BJ (cell line): Measurements from ENCODE around the gene RC3H2. TPM values are rescaled to one million over a fixed set of nuclear protein-coding genes. Genes with fewer than 3 reads are reported as not detected.
"Not testable (repeated sequence)": the region's sequence is repeated elsewhere in the genome, so short reads cannot be mapped to it uniquely, and the experiment has no call there.

Experiments
- CTCF ChIA-PET: fragments of 350-600 bp; formaldehyde crosslinking; extraction: SDS; loops from one replicate; lab custom pipeline; 2021; ENCODE audit warnings: antibody characterized with exemption, inconsistent platforms; lab: Yijun Ruan, JAX
- POLR2A ChIA-PET: fragments of 300-600 bp; sonication (Branson Sonifier 250); formaldehyde crosslinking; extraction: SDS; loops from one replicate; lab custom pipeline; 2021; ENCODE audit warnings: antibody characterized with exemption; lab: Charles Lee
- DNase-seq: peaks from one replicate; pipeline ENCODE4 v3.0.0-alpha.2; 2011; ENCODE audit warnings: low read depth
- H3K27me3 ChIP-seq: 2 replicates; pipeline ENCODE4 v1.6.0; 2011; ENCODE audit warnings: low read length; ENCODE audit not compliant: control insufficient read depth, insufficient read depth
- H3K36me3 ChIP-seq: 2 replicates; pipeline ENCODE4 v1.5.1; 2011; ENCODE audit warnings: low read length; ENCODE audit not compliant: control insufficient read depth, insufficient read depth
- H3K4me3 ChIP-seq: 2 replicates; pipeline ENCODE4 v1.5.1; 2011; ENCODE audit warnings: low read depth, mild to moderate bottlenecking, control low read depth, low read length
- CTCF ChIP-seq: IDR thresholded peaks from 2 replicates; pipeline ENCODE4 v1.5.1; 2011; ENCODE audit warnings: low read depth, mild to moderate bottlenecking, control low read depth, inconsistent platforms, low read length, moderate library complexity; ENCODE audit not compliant: insufficient read depth
- polyA plus RNA-seq: library from polyadenylated mRNA; depleted of rRNA; stranded (reverse); fragments of >200 nt; gene quantifications from 2 replicates; pipeline ENCODE4 v1.2.3, GENCODE V29; 2011

The RC3H2 gene
- polyA plus RNA-seq, 1 experiment: 35.3 TPM

GRCh38 chr9:122879443-122879842 is 25.7 kb downstream of the RC3H2 start:
- no peaks in the 10 kb centered on the region for H3K27me3 ChIP-seq
- TF ChIP-seq CTCF: no peak
- no peak overlapping the region for H3K4me3 ChIP-seq
- ChIA-PET CTCF (no interaction called here), POLR2A (no interaction called here)
- H3K36me3 ChIP-seq: peaks cover 33% of the 10 kb centered on the region
- no peak for DNase-seq

GRCh38 chr9:122875523-122875922 is 29.6 kb downstream of the RC3H2 start:
- no peak overlapping the region for H3K4me3 ChIP-seq
- peaks cover 32% of the 10 kb centered on the region for H3K36me3 ChIP-seq
- CTCF ChIA-PET: no interaction called here
- POLR2A ChIA-PET: no interaction called here
- DNase-seq: no peak
- no peaks in the 10 kb centered on the region for H3K27me3 ChIP-seq
- TF ChIP-seq CTCF: no peak

GRCh38 chr9:122867276-122867675 is 37.9 kb downstream of the RC3H2 start:
- H3K27me3 ChIP-seq, H3K4me3 ChIP-seq, CTCF ChIA-PET, POLR2A ChIA-PET, DNase-seq, H3K36me3 ChIP-seq: not testable (repeated sequence)

GRCh38 chr9:122866079-122866478 is 39.1 kb downstream of the RC3H2 start:
- Histone ChIP-seq H3K27me3 (no peaks in the 10 kb centered on the region), H3K36me3 (peaks cover 2% of the 10 kb centered on the region; the same call in 1 of the 2 replicates), H3K4me3 (no peak overlapping the region)
- ChIA-PET CTCF (no interaction called here), POLR2A (no interaction called here)
- DNase-seq: no peak
- no peak for TF ChIP-seq CTCF

GRCh38 chr9:122865300-122865699 is 39.9 kb downstream of the RC3H2 start:
- no peak for DNase-seq
- TF ChIP-seq CTCF: no peak
- CTCF ChIA-PET: no interaction called here
- Histone ChIP-seq H3K36me3 (peaks cover 1% of the 10 kb centered on the region; the same call in 1 of the 2 replicates), H3K27me3 (no peaks in the 10 kb centered on the region), H3K4me3 (no peak overlapping the region)
- POLR2A ChIA-PET: no interaction called here

- peaks cover 1% of the 10 kb centered on the region for H3K36me3 ChIP-seq
- CTCF ChIA-PET: no interaction called here
These were observed 41.8 kb downstream of the RC3H2 start for GRCh38 chr9:122863407-122863806.

More at GRCh38 chr9:122863407-122863806, 41.8 kb downstream of the RC3H2 start:
- Histone ChIP-seq H3K27me3 (no peaks in the 10 kb centered on the region), H3K4me3 (no peak overlapping the region)
- POLR2A ChIA-PET: no interaction called here
- no peak for TF ChIP-seq CTCF
- DNase-seq: no peak
